GM12874 (cell line): ENCODE data around the gene SLC6A17.

Source experiments
- TF ChIP-seq, protein P1 (sequence below): IDR thresholded peaks from 2 replicates; pipeline ENCODE4 v1.5.1; 2011; ENCODE audit warnings: low read depth, mild to moderate bottlenecking, control low read depth, low read length, moderate library complexity; ENCODE audit not compliant: insufficient read depth

Gene SLC6A17

DNA sequence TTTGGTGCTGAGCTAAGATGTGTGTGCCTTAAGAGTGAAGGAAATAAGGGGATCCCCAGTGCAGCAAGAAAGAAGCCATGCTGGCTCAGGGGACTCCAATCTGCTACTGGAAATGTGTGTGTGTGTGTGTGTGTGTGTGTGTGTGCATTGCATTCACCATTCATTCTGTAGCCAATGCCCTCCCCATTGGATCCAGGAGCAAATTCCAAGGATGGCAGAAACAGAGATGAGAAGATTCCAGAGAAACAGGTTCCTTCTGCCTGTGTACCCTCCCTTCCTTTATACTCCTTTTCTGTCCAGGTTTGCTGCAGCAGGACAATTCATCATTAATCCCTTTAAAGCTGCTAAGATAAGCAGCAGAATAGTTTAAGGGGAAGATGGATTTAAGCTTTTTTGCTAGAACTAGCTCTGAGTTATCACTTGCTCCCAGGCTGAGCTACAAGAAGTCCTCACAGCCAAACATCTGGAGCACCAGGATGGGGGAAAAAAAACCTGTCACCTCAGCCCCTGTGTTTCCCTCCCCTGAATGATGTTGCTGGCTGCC lies 3.2 kb downstream of the SLC6A17 start:
- TF ChIP-seq, protein P1, sequence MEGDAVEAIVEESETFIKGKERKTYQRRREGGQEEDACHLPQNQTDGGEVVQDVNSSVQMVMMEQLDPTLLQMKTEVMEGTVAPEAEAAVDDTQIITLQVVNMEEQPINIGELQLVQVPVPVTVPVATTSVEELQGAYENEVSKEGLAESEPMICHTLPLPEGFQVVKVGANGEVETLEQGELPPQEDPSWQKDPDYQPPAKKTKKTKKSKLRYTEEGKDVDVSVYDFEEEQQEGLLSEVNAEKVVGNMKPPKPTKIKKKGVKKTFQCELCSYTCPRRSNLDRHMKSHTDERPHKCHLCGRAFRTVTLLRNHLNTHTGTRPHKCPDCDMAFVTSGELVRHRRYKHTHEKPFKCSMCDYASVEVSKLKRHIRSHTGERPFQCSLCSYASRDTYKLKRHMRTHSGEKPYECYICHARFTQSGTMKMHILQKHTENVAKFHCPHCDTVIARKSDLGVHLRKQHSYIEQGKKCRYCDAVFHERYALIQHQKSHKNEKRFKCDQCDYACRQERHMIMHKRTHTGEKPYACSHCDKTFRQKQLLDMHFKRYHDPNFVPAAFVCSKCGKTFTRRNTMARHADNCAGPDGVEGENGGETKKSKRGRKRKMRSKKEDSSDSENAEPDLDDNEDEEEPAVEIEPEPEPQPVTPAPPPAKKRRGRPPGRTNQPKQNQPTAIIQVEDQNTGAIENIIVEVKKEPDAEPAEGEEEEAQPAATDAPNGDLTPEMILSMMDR, result no peak

DNA sequence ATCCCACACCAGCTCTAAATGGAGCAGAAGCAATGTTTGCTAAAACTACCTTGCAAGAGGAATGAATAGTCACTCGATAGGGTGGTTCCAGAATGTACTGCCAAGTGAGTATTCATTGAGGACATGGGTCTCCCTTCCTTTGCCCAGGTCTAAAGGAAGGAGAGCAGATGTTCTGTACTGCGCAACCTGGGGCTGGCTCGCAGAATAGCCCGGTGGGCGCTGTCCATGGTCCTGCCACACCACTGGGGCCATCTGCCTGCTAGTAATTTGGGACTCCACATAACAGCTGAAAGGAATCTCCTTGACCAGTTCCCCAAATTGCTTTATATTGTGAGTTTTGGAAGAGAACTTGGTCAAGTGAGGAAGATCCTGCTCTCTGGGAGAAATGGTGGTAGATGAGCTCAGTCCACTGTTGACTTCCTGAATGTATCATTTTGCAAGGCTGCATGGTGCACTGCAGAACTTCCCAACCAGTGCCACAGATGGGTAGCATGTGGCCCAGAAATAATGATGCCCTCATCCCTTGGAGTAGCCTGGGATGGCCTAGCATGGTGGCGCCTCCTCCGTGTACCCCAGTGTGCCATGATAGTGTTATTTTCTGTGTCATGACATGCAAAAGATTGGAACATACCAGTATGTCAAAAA lies 5.7 kb downstream of the SLC6A17 start:
- TF ChIP-seq, protein P1, result no peak

DNA sequence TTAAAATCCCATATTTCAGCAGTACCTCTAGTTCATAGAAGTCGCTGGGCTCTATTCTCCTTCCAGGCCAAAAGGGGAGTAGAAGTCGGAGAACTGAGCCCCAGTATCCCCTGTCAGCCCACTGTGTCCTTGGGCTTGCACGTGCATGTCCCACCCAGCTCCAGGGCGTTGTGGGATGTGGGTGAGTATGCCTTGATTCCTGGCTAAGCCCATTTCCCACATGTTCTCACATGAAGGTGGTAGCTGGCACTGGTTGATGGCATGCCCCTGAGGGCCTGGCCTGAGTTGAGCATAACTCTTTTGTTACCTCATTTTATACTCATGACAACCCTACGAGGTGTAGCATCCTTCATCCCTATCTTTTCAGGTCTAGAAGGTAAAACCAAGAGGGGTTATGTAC lies 8.0 kb downstream of the SLC6A17 start:
- TF ChIP-seq, protein P1, result no peak

DNA sequence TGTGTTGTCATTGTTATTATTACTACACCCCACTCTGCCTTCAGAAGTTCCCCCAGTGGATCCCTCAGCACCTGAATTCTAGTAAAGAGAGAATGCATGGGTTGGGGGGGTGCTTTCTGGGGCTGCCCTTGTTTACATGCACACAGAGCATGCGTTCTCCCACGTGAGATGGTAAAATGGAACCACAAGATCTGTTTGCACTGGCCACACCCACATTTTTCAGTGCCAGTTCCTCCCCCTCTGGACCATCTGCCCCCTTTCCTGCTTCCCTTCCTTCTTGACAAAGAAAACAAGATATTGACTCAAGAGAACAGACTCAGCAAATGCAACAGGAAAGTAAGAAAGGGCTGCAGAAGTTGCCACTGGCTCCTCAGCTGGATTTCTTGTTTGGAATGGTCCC lies 8.9 kb downstream of the SLC6A17 start:
- TF ChIP-seq, protein P1, result no peak

DNA sequence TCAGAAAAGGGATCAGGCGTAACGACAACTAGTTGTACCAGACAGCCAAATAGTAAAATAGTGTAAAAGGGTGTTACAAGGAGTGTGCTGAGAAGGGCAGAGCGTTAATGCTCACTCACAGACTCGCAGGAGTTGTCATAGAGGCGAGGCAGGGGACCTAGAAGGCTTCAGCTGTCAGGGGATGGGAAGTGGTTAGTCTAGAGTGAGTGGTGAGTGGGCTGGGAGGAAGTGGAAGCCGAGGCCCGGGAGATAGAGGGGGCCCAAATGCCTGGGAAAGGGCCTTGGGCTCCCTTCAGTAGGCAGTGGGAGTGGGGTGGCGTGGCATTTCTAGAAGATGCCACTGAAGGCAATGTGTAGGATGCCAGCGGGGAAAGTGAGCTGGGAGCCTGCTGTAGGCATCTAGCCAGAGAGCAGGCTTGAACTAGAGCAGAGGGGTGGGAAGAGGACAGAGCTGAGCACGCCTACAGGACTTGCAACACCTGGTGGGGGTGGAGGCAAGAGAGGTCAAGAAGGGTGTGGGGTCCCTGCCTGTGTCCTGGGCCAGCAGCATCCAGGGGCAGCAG lies 10.3 kb downstream of the SLC6A17 start:
- TF ChIP-seq, protein P1, result no peak

DNA sequence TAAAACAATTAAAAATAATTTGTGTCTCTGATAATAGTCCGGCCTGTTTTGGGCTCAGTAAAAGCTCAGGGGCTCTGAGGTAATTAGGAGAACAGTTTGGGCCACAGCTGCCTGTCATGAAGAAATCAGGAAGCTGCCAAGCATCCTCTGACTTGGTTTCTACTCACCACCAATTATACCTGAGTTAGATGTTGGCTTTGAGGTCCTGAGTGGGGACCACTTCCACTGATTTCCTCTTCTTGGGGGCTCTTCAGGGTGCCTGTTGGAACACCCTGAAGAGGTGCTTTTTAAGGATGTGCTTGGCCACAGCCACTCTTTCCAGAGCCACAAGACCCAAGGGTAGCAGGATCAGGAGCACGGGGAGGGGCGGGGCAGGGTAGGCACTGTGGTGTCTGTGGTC lies 10.9 kb downstream of the SLC6A17 start:
- TF ChIP-seq, protein P1, result no peak

DNA sequence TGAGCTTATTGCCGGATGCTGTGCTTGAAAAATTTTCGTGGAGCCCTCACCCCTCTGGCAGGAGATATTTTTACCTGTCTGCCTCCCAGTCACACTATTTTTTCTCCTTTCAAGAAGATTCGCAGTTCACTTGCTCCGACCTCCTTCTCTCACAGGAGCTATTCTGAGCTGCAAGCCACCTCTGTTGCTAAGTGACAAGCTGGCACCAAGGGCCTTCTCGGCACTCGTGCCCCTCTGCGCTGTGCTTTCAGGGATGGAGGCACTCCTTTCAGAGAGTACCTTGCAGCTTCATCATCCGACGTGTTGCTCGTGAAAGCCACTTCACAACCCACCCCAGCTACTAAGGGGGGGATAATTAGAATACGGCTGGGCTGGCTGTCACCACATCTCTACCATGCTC lies 11.6 kb downstream of the SLC6A17 start:
- TF ChIP-seq, protein P1, result no peak
